Hepatocyte (in vitro differentiated cells): ENCODE results near the gene UTP15. TPM values are rescaled to one million over a fixed set of nuclear protein-coding genes. Genes with fewer than 3 reads are reported as not detected.

Experiments
- DNase-seq: peaks from one replicate; pipeline ENCODE4 v3.0.0-alpha.2; 2016; ENCODE audit warnings: low spot score
- H2AFZ ChIP-seq: fragments of 200-600 bp; sonication (generic); 2 replicates; pipeline ENCODE4 v1.6.0; 2016; ENCODE audit warnings: antibody characterized with exemption, mild to moderate bottlenecking
- H3K27ac ChIP-seq: fragments of 200-600 bp; sonication (generic); 2 replicates; pipeline ENCODE4 v1.5.1; 2016; ENCODE audit warnings: mild to moderate bottlenecking
- H3K27me3 ChIP-seq: fragments of 200-600 bp; sonication (generic); 2 replicates; pipeline ENCODE4 v1.6.1; 2016
- H3K36me3 ChIP-seq: fragments of 200-600 bp; sonication (generic); replicated peaks from 2 replicates; pipeline ENCODE4 v1.5.1; 2016; ENCODE audit warnings: low read depth; ENCODE audit not compliant: insufficient read depth
- H3K4me1 ChIP-seq: fragments of 200-600 bp; sonication (generic); 2 replicates; pipeline ENCODE4 v1.5.1; 2016; ENCODE audit warnings: mild to moderate bottlenecking, moderate library complexity; ENCODE audit not compliant: insufficient read depth
- H3K4me2 ChIP-seq: fragments of 200-600 bp; sonication (generic); 2 replicates; pipeline ENCODE4 v1.6.0; 2016
- H3K4me3 ChIP-seq: fragments of 200-600 bp; sonication (generic); 2 replicates; pipeline ENCODE4 v1.5.1; 2016; ENCODE audit warnings: mild to moderate bottlenecking
- H3K79me2 ChIP-seq: fragments of 200-600 bp; sonication (generic); 2 replicates; pipeline ENCODE4 v1.6.0; 2017; ENCODE audit warnings: mild to moderate bottlenecking
- H3K9me2 ChIP-seq: fragments of 200-600 bp; sonication (generic); replicated peaks from 2 replicates; pipeline ENCODE4 v1.6.0; 2017; ENCODE audit warnings: mild to moderate bottlenecking; ENCODE audit not compliant: insufficient read depth
- H3K9me3 ChIP-seq: fragments of 200-600 bp; sonication (generic); 2 replicates; pipeline ENCODE4 v1.5.1; 2016; ENCODE audit warnings: low read depth, mild to moderate bottlenecking
- H4K20me1 ChIP-seq: fragments of 200-600 bp; sonication (generic); 2 replicates; pipeline ENCODE4 v1.6.0; 2016; ENCODE audit warnings: mild to moderate bottlenecking; ENCODE audit not compliant: insufficient read depth, poor library complexity, severe bottlenecking
- EZH2 ChIP-seq: fragments of 200-600 bp; sonication (generic); IDR thresholded peaks from 2 replicates; pipeline ENCODE4 v1.6.1; 2016; ENCODE audit warnings: antibody characterized with exemption, mild to moderate bottlenecking, borderline replicate concordance
- EZH2phosphoT487 ChIP-seq: fragments of 200-600 bp; sonication (generic); IDR thresholded peaks from one replicate; pipeline ENCODE4 v1.6.1; 2018; ENCODE audit warnings: antibody characterized with exemption, mild to moderate bottlenecking, low read depth, moderate library complexity; ENCODE audit not compliant: unreplicated experiment, severe bottlenecking
- WGBS: methylation state at CpG from one replicate; pipeline ENCODE4 v1.1.6; 2016; ENCODE audit warnings: low lambda C conversion rate; ENCODE audit errors: missing lambda C conversion rate; 5-methylcytosine and 5-hydroxymethylcytosine counted together
- polyA plus RNA-seq: library from polyadenylated mRNA; unstranded; fragments of >200 nt; fragmentation: Nextera tagmentation; extraction: Ambion mirVana; gene quantifications from 2 replicates; pipeline ENCODE4 v1.2.1, GENCODE V29; 2016
- total RNA-seq: library from RNA; depleted of rRNA; stranded (reverse); fragments of >200 nt; gene quantifications from 2 replicates; pipeline ENCODE4 v1.2.3, GENCODE V29; 2014
- TF ChIP-seq, protein P1 (sequence below): fragments of 200-600 bp; sonication (generic); IDR thresholded peaks from 2 replicates; pipeline ENCODE4 v1.5.1; 2016; ENCODE audit warnings: antibody characterized with exemption, mild to moderate bottlenecking; ENCODE audit not compliant: poor library complexity

Gene UTP15
- total and polyA plus RNA-seq, 2 experiments from 2014 or later = 11.0 to 20.7 TPM

DNA sequence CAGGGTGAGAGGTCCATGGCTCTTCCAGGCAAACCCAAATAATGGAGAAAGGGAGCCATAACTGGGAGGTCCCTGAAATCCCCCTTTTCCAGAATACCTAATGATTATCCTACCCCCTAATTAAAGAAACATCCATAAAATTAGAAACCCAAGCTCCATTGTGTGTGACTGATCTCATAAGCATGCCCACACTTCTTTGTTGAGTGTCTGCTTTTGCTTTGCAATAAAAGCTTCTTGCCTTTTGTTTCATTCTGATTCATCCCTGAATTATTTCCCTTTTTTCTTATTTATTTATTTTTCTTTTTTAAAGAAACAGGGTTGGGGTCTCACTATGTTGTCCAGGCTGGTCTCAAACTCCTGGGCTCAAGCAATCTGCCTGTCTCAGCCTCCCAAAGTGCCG, 34.2 kb upstream of the UTP15 start:
- Histone ChIP-seq H3K9me3 (no peaks in the 10 kb centered on the region), H3K79me2 (no peaks in the 10 kb centered on the region), H3K27ac (no peak overlapping the region), H3K4me1 (no peaks in the 10 kb centered on the region), H2AFZ (no peak overlapping the region), H3K4me2 (no peak overlapping the region), H3K27me3 (no peaks in the 10 kb centered on the region), H3K9me2 (no peaks in the 10 kb centered on the region), H4K20me1 (no peaks in the 10 kb centered on the region), H3K36me3 (no peaks in the 10 kb centered on the region), H3K4me3 (no peak overlapping the region)
- TF ChIP-seq, protein P1, sequence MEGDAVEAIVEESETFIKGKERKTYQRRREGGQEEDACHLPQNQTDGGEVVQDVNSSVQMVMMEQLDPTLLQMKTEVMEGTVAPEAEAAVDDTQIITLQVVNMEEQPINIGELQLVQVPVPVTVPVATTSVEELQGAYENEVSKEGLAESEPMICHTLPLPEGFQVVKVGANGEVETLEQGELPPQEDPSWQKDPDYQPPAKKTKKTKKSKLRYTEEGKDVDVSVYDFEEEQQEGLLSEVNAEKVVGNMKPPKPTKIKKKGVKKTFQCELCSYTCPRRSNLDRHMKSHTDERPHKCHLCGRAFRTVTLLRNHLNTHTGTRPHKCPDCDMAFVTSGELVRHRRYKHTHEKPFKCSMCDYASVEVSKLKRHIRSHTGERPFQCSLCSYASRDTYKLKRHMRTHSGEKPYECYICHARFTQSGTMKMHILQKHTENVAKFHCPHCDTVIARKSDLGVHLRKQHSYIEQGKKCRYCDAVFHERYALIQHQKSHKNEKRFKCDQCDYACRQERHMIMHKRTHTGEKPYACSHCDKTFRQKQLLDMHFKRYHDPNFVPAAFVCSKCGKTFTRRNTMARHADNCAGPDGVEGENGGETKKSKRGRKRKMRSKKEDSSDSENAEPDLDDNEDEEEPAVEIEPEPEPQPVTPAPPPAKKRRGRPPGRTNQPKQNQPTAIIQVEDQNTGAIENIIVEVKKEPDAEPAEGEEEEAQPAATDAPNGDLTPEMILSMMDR = no peak
- TF ChIP-seq EZH2 (no peak), EZH2phosphoT487 (no peak)
- 87% methylated on average over 1 of the region's 1 CpG for WGBS
- DNase-seq = no peak

DNA sequence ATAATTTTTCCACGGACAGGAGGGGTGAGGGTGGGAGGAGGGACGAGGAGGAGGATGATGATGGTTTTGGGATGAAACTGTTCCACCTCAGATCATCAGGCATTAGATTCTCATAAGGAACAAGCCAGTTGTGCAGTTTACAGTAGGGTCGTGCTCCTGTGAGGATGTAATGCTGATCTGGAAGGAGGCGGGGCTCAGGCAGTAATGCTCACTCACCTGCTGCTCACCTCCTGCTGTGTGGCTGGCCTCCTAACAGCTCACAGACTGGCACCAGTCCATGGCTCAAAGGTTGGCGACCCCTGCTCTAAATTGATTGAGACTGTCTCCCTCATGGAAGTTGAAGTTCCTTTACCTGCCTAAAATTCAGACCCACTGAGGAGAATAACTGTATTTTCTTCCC, 33.3 kb upstream of the UTP15 start:
- Histone ChIP-seq H3K9me2 (no peaks in the 10 kb centered on the region), H3K4me1 (no peaks in the 10 kb centered on the region), H3K9me3 (no peaks in the 10 kb centered on the region), H3K4me3 (no peak overlapping the region), H3K27ac (no peak overlapping the region), H3K79me2 (no peaks in the 10 kb centered on the region), H3K4me2 (no peak overlapping the region), H2AFZ (no peak overlapping the region), H4K20me1 (no peaks in the 10 kb centered on the region), H3K36me3 (no peaks in the 10 kb centered on the region), H3K27me3 (no peaks in the 10 kb centered on the region)
- WGBS = 90% methylated on average over 5 of the region's 5 CpGs
- no peak for DNase-seq
- TF ChIP-seq, protein P1 = no peak
- no peak for TF ChIP-seq EZH2phosphoT487
- TF ChIP-seq EZH2 = no peak

DNA sequence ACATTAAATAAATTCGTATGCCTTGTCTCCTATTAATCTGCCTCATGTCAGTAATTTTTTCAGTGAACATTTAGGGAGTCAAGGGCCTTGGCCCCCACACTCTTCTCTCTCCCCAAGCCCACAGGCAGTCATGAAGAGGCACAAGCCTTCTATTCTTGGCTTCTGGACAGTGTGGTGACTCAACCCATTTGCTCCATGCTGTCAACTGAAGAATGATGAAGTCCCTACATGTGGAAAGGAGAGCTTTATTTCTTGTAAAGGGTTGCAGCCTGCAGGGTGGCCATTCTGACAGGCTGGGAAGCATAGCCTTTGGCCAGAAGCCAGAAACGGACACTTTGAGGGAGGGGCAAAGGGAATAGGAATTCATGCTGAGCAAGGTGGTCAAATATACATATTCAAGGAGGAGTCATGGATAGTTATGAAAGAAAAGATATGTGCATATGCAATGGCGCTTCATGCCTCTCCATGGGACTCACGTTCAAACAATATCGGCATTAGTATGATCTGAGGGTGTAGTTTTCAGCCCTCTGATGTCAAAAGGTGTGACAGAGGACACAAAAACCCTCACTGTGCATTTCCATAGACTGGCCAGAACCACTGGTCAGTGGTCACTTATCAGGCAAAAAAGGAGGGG, 31.4 kb upstream of the UTP15 start:
- no peak for DNase-seq
- no peaks in the 10 kb centered on the region for H3K9me3 ChIP-seq
- TF ChIP-seq EZH2phosphoT487 = no peak
- TF ChIP-seq, protein P1 = no peak
- no peak overlapping the region for H2AFZ ChIP-seq
- no peaks in the 10 kb centered on the region for H3K27me3 ChIP-seq
- no peaks in the 10 kb centered on the region for H3K36me3 ChIP-seq
- no peak overlapping the region for H3K4me2 ChIP-seq
- H3K4me1 ChIP-seq = no peaks in the 10 kb centered on the region
- no peaks in the 10 kb centered on the region for H4K20me1 ChIP-seq
- no peaks in the 10 kb centered on the region for H3K79me2 ChIP-seq
- no peak overlapping the region for H3K4me3 ChIP-seq
- WGBS = 89% methylated on average over 5 of the region's 5 CpGs
- H3K9me2 ChIP-seq = no peaks in the 10 kb centered on the region
- no peak overlapping the region for H3K27ac ChIP-seq
